Right cardiac atrium (tissue), 5 donors: ENCODE results near the gene BICDL1. TPM values are rescaled to one million over a fixed set of nuclear protein-coding genes. Genes with fewer than 3 reads are reported as not detected.
A peak's percentile ranks its signal among the peaks of the same experiment; 100 is the strongest.

Experiments
- ATAC-seq, 2 donors: fragments of 200-7000 bp; cut with Tn5 transposase; one replicate each; pipeline versions ENCODE4 v1.8.0 to v1.9.1; 2020; ENCODE audit warnings: moderate library complexity in 2 of 2, mild to moderate bottlenecking in 1 of 2
- DNase-seq, 3 donors: peaks; one replicate each; pipeline ENCODE4 v3.0.0-alpha.2; 2020
- H3K27ac ChIP-seq: one replicate; pipeline ENCODE4 v1.5.1; 2013; ENCODE audit warnings: mild to moderate bottlenecking, low read length, control low read depth, moderate library complexity
- H3K27me3 ChIP-seq: one replicate; pipeline ENCODE4 v1.6.1; 2013; ENCODE audit not compliant: control insufficient read depth, insufficient read depth
- H3K4me1 ChIP-seq: one replicate; pipeline ENCODE4 v1.6.1; 2013; ENCODE audit warnings: low read length; ENCODE audit not compliant: control insufficient read depth, insufficient read depth
- H3K4me3 ChIP-seq: one replicate; pipeline ENCODE4 v1.5.1; 2013; ENCODE audit warnings: low read length, control low read depth
- H3K9me3 ChIP-seq: one replicate; pipeline ENCODE4 v1.6.1; 2013; ENCODE audit warnings: low read length; ENCODE audit not compliant: control insufficient read depth
- WGBS: extraction: QIAGEN DNeasy Blood & Tissue Kit; methylation state at CpG from one replicate; pipeline ENCODE4 v1.1.7; 2013; 5-methylcytosine and 5-hydroxymethylcytosine counted together
- intact Hi-C, 4 donors: fragments of 100-400 bp; cut with DNase I; formaldehyde crosslinking; loops; one replicate each; pipeline versions ENCODE4 v1.11.0 to v1.14.0; 2022 to 2023
- polyA plus RNA-seq: library from polyadenylated mRNA; stranded (reverse); fragments of 200-250 nt; gene quantifications from one replicate; pipeline ENCODE4 v1.2.3, GENCODE V29; 2013
- total RNA-seq, 4 donors: library from RNA; stranded (reverse); fragmentation: NEBNext Ultra II Directional; extraction: Animal tissue kit (Norgen Biotek cat#: 25700); gene quantifications; one replicate each; pipeline ENCODE4 v1.2.1, GENCODE V29; 2021
- donor health status: healthy with polysubstance abuse.
- donor health status: DM: no; HTN: yes; CAD: no.
- donor health status: DM: no; HTN: no; CAD: no.
- donor health status: DM: no; HTN: yes; CAD: no; lungs with severe emphysema.
- donor health status: DM: yes; HTN: yes; CAD: no.

BICDL1 gene
- total and polyA plus RNA-seq, 5 donors: 0.11 to 2.1 (median 0.95) TPM

DNA sequence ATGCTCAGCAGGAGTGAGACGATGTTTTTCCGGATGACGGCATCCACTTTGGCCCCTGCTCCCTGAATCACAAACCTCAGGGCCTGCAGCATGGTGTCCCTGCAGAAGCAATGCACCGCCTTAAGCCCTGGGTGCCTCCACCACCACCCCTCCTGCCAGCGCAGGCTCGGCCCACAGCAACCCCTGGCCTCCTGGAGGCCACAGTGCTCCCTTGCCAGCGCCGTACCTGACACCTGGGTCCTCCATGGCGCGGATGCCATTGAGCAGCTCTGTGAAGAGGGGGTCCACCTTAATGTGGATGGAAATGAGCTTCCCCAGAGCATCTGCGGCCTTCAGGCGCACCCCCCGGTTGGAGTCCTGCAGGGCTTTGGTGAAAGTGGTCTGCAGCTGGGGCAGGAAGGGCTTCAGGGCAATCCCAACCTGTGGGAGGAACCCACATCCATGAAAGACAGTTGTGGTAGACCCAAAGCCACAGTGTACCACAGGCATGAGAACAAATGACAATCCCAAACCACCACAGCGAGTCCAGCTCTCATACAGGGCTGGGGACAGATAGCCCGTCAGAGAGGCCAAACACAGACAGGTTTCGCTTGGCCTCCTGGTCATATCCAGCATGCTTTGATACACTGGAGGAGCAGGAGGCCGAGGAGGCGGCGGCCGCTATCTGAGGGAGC, 145.4 kb downstream of the BICDL1 start:
- no peak overlapping the region for H3K27ac ChIP-seq
- WGBS: 97% methylated on average over 20 of the region's 20 CpGs
- ATAC-seq (no peak), DNase-seq (peak in 1 of 3 donors; percentile 29)
- no peak overlapping the region for H3K4me3 ChIP-seq
- no peaks in the 10 kb centered on the region for H3K4me1 ChIP-seq
- H3K27me3 ChIP-seq: no peaks in the 10 kb centered on the region
- no peaks in the 10 kb centered on the region for H3K9me3 ChIP-seq
- intact Hi-C loops: no loop called here

DNA sequence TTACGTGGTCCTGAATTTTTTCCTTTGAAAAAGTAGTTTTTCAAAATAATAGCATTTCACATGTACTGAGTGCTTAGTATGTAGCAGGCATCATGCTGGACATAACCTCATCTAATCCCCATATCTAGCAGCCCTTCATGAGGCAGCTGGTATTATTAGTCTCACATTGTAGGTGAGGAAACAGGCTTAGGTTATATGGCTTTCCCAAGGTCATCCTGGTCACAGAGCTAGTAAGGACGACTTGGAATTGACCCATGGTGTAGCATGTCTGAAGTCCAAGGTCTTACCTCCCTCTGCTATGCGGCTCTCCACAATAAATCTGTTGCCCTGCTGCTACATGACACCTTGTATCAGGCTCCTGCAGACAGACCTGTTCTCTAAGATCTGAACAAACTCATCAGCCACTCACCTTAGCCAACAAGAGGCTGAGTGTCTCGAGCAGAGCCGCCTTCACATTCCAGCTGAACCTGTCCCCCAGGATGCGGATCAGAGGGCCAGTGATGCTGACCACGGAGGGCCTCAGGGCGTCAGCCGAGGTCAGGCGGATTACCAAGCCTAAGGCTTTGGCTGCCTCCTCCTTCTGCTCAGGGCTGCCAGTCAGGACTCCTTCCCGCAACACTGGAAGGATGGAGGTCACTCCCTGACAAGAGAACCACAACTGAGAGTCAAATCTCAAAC, 147.2 kb downstream of the BICDL1 start:
- ATAC-seq: no peak

DNA sequence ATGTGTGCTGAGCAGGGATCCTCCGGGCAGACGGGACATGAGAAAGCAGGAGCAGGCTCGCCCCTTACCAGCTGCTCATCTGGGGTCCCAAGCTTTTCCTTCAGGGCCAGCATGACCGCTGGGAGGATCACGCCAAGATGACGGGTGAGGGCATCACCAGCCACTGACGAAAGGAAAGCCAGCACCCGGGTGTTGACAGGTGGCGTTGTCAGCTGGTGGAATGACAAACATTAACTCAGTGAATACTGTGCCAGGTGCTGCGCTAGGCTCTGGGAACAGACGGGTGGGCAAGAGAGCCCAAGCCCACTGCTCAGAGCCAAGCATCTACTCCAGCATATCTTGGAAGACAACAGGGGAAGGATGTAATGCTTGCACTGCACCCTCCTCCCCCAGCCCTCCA, 148.8 kb downstream of the BICDL1 start:
- no peaks in the 10 kb centered on the region for H3K27me3 ChIP-seq
- DNase-seq (peak in 1 of 3 donors; percentile 28), ATAC-seq (no peak)
- intact Hi-C loops: no loop called here
- no peaks in the 10 kb centered on the region for H3K4me1 ChIP-seq
- H3K4me3 ChIP-seq: no peak overlapping the region
- H3K27ac ChIP-seq: no peak overlapping the region
- no peaks in the 10 kb centered on the region for H3K9me3 ChIP-seq
- WGBS: 80% methylated on average over 11 of the region's 11 CpGs

More for the DNA sequence above, 147.2 kb downstream of the BICDL1 start:
- H3K9me3 ChIP-seq: no peaks in the 10 kb centered on the region
- no peak overlapping the region for H3K4me3 ChIP-seq
- DNase-seq: no peak
- no peaks in the 10 kb centered on the region for H3K27me3 ChIP-seq
- 90% methylated on average over 11 of the region's 11 CpGs for WGBS
- H3K4me1 ChIP-seq: no peaks in the 10 kb centered on the region
- no peak overlapping the region for H3K27ac ChIP-seq
- intact Hi-C loops: no loop called here

DNA sequence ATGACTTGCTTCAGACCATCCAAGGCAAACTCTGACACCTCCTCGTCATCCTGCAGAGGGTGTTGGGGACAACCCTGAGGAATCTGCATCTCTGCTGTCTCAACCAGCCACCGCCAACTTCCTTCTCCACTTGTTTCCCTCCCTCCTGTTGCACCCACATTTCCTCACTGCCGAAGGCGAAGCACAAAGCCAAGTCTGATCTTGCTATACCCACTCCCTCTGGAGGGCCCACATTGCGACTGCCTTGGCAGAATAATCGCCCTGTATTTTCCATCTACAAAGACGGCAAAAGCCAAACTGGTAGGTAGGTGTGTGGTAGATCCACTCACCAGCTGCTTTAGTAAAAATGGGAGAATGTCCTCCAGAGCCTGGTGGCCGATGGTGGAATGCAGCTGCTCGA, 149.3 kb downstream of the BICDL1 start:
- H3K4me1 ChIP-seq: no peaks in the 10 kb centered on the region
- no peaks in the 10 kb centered on the region for H3K27me3 ChIP-seq
- no peak for ATAC-seq
- no peaks in the 10 kb centered on the region for H3K9me3 ChIP-seq
- H3K4me3 ChIP-seq: no peak overlapping the region
- no peak for DNase-seq
- WGBS: 86% methylated on average over 9 of the region's 9 CpGs
- intact Hi-C loops: no loop called here
- no peak overlapping the region for H3K27ac ChIP-seq

DNA sequence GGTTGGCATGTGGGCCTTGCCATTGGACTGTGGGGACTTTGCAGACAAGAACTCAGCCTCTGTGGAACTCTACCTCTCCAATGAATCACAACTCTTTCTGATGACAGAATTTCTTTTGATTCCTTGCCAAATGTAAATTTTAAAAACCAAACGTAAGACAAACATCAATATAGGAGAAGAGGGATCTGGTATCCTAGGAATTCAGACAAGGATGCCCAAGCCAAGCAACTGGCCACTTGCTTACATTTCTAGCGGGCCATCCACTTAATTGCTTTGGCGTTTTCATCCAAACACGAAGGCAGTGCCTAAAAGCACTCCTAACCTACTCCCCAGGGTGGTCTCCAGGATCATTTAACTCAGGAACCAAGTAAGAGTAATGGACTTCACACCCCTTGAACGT, 150.9 kb downstream of the BICDL1 start:
- Histone ChIP-seq H3K27ac (no peak overlapping the region), H3K4me3 (no peak overlapping the region), H3K27me3 (no peaks in the 10 kb centered on the region), H3K9me3 (no peaks in the 10 kb centered on the region), H3K4me1 (no peaks in the 10 kb centered on the region)
- WGBS: 83% methylated on average over 5 of the region's 5 CpGs
- intact Hi-C loops: no loop called here
- no peak for ATAC-seq
- no peak for DNase-seq

DNA sequence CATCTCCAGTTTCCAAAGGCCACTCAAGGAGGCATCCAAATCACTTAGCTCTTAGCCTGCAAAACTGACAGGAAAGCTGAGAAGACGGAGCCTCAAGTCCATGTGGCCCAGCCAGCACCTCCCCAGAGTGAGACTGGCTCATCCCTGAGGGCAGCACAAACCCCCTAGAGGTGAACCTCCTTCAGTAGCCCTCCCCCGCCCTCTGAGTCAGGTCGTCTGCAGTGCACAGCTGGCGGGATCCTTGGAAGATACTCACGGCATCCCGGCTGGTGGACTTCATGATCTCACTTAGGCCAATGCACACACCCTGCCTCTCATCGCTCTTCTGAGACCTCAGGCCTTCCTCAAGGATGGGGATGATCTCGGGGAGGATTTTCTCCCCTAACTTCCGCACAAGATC, 151.6 kb downstream of the BICDL1 start:
- H3K4me1 ChIP-seq: no peaks in the 10 kb centered on the region
- intact Hi-C loops: no loop called here
- no peak overlapping the region for H3K4me3 ChIP-seq
- no peaks in the 10 kb centered on the region for H3K9me3 ChIP-seq
- DNase-seq (no peak), ATAC-seq (no peak)
- no peak overlapping the region for H3K27ac ChIP-seq
- 92% methylated on average over 9 of the region's 9 CpGs for WGBS
- no peaks in the 10 kb centered on the region for H3K27me3 ChIP-seq

DNA sequence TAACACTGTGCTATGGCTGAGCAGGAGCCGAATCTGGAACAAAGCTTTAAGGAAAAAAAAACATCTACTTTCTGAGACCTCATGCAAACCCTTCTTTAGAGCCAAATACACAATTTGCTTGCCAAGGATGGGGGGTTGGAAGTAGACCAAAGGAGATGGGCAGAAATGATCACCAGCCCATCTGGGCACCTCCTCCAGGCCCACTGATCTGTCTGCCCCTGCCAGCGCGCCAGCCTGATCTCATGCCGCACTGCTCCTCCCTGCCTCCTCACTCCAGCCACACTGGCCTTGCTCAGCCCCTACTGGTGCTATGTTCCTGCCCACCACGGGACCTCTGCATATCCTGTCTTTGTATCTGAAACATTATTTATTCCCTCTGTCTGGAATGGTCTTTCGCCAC, 152.3 kb downstream of the BICDL1 start:
- H3K27me3 ChIP-seq: no peaks in the 10 kb centered on the region
- intact Hi-C loops: no loop called here
- DNase-seq (no peak), ATAC-seq (no peak)
- no peak overlapping the region for H3K4me3 ChIP-seq
- no peaks in the 10 kb centered on the region for H3K4me1 ChIP-seq
- H3K27ac ChIP-seq: no peak overlapping the region
- WGBS: 93% methylated on average over 6 of the region's 6 CpGs
- no peaks in the 10 kb centered on the region for H3K9me3 ChIP-seq

DNA sequence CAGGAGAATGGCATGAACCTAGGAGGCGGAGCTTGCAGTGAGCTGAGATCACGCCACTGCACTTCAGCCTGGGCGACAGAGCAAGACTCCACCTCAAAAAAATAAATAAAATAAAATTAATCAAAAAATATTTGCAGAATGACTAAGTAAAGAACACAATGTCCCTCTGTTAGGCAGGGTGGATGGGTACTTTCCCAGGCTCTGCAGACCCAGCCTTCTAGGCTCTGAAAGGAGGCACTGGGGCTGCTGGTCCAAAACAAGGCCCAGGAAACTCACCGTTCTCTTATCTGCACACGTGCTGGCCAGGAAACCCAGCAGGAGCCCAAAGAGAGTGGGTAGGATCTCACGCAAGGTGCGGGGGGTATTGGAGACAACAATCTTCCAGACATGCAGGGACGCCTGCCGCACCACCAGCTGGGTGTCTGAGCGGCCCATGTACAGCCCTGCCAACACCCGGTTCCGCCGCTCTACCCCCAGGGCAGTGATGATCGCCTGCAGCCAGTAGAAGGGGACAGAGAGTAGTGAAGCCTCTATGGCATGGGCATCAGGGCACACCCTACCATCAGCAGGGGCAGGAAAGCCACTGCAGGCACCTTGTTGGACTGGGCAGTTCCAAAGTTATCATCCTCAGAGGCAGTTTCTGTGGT, 153.3 kb downstream of the BICDL1 start:
- no peaks in the 10 kb centered on the region for H3K9me3 ChIP-seq
- WGBS: 93% methylated on average over 14 of the region's 14 CpGs
- ATAC-seq: no peak
- intact Hi-C loops: no loop called here
- no peak overlapping the region for H3K4me3 ChIP-seq
- no peaks in the 10 kb centered on the region for H3K27me3 ChIP-seq
- H3K4me1 ChIP-seq: no peaks in the 10 kb centered on the region
- no peak overlapping the region for H3K27ac ChIP-seq
- DNase-seq: no peak

Other genes with a start within 250 kb of the BICDL1 start
- 1 to 10 TPM; 2.0 to 3.0 (median 2.5) TPM for gene CIT, start 111.9 kb upstream of the BICDL1 start, total RNA-seq
- gene CIT, start 111.9 kb upstream of the BICDL1 start, polyA plus RNA-seq: 0.61 TPM
- 10 to 100 TPM; 21.3 to 32.0 (median 25.2) TPM for gene RAB35, start 127.5 kb downstream of the BICDL1 start, total RNA-seq
- gene RAB35, start 127.5 kb downstream of the BICDL1 start, polyA plus RNA-seq: 20.1 TPM
- 10 to 100 TPM; 32.9 to 41.4 (median 35.5) TPM for gene GCN1, start 205.5 kb downstream of the BICDL1 start, total RNA-seq
- gene GCN1, start 205.5 kb downstream of the BICDL1 start, polyA plus RNA-seq: 10.6 TPM
- 1,000 to 10,000 TPM in 1 of 4 donors, 100 to 1,000 TPM in 3; 800 to 1,173 (median 979) TPM for gene RPLP0, start 211.9 kb downstream of the BICDL1 start, total RNA-seq
- 1,119 TPM for gene RPLP0, start 211.9 kb downstream of the BICDL1 start, polyA plus RNA-seq